MCF 10A (cell line): Measurements from ENCODE around the gene TLL2. TPM values are rescaled to one million over a fixed set of nuclear protein-coding genes. Genes with fewer than 3 reads are reported as not detected.

Experiments used
- BruUV-seq: library from RNA; stranded (reverse); fragments of 400-500 nt; replicated peaks from 2 replicates; lab custom pipeline; 2021; lab: Mats Ljungman, UMichigan
- CTCF ChIA-PET: fragments of 300-600 bp; sonication (Branson Sonifier 250); formaldehyde crosslinking; extraction: SDS; loops from one replicate; lab custom pipeline; 2021; ENCODE audit warnings: antibody characterized with exemption, inconsistent platforms; lab: Yijun Ruan, JAX
- POLR2A ChIA-PET: fragments of 300-600, 350-650 bp; sonication (Branson Sonifier 250); formaldehyde crosslinking; extraction: SDS; loops from one replicate; lab custom pipeline; 2020; ENCODE audit warnings: antibody characterized with exemption, inconsistent platforms; lab: Yijun Ruan, JAX
- DNase-seq: peaks from one replicate; pipeline ENCODE4 v3.0.0-alpha.2; 2018; ENCODE audit not compliant: unreplicated experiment
- H3K27ac Mint-ChIP-seq: one replicate; pipeline ENCODE4 v1.8.0; 2022; ENCODE audit warnings: mild to moderate bottlenecking, low read depth, mixed read lengths; ENCODE audit not compliant: unreplicated experiment
- H3K27me3 Mint-ChIP-seq: one replicate; pipeline ENCODE4 v1.8.0; 2022; ENCODE audit warnings: mixed read lengths; ENCODE audit not compliant: insufficient read depth, unreplicated experiment
- H3K36me3 Mint-ChIP-seq: one replicate; pipeline ENCODE4 v1.8.0; 2022; ENCODE audit warnings: mild to moderate bottlenecking, moderate library complexity, mixed read lengths; ENCODE audit not compliant: insufficient read depth, unreplicated experiment
- H3K4me1 Mint-ChIP-seq: one replicate; pipeline ENCODE4 v1.8.0; 2022; ENCODE audit warnings: mixed read lengths; ENCODE audit not compliant: insufficient read depth, unreplicated experiment
- H3K4me3 Mint-ChIP-seq: one replicate; pipeline ENCODE4 v1.8.0; 2022; ENCODE audit warnings: mild to moderate bottlenecking, moderate library complexity, mixed read lengths; ENCODE audit not compliant: unreplicated experiment
- H3K9me3 Mint-ChIP-seq: one replicate; pipeline ENCODE4 v1.8.0; 2022; ENCODE audit warnings: mixed read lengths; ENCODE audit not compliant: unreplicated experiment
- CTCF ChIP-seq: fragments of 200-600 bp; IDR thresholded peaks from one replicate; pipeline ENCODE4 v1.8.0; 2022; ENCODE audit warnings: antibody characterized with exemption, mild to moderate bottlenecking; ENCODE audit not compliant: unreplicated experiment
- intact Hi-C: fragments of 100-400 bp; cut with micrococcal nuclease; formaldehyde crosslinking; loops from 2 replicates; pipeline ENCODE4 v1.14.1; 2022
- total RNA-seq: library from RNA; stranded (reverse); gene quantifications from 2 replicates; pipeline ENCODE4 v1.2.3, GENCODE V29; 2022

TLL2 gene
- total RNA-seq, 1 experiment from 2014 or later: not detected

DNA sequence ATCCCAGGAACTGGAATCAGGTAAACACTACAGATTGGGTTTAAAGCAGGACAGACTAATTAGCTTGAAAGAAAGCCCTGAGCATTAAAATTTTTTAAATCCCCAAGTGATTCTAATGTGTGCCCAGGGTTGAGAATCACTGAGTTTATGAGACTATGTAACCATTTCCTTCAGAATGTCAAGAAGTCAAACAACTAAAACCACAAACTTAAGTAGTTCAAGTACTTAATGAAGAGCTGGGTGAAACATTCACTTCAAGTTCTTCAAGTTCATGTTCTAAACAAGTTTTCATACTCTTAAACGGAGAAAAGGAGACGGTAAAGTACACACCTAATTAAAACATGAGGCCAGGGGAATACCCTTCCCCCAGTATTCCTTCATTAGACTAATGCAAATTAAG is 28.2 kb upstream of the TLL2 start:
- no peak for DNase-seq
- Mint-ChIP-seq H3K4me1 (peaks cover 8% of the 10 kb centered on the region), H3K9me3 (no peaks in the 10 kb centered on the region), H3K27ac (no peak overlapping the region), H3K4me3 (no peak overlapping the region), H3K36me3 (peaks cover 69% of the 10 kb centered on the region), H3K27me3 (no peaks in the 10 kb centered on the region)
- no TSS peak for BruUV-seq
- no peak for TF ChIP-seq CTCF
- POLR2A ChIA-PET: no interaction called here
- CTCF ChIA-PET: interaction anchor here (0.6 kb wide), 1 partner anchor 180 kb away, joined by 3 read pairs; no protein-coding TSS in a partner anchor
- intact Hi-C loops: no loop called here

- CTCF ChIA-PET: no interaction called here
- no peak overlapping the region for H3K4me3 Mint-ChIP-seq
These were observed 26.5 kb upstream of the TLL2 start for GRCh38 chr10:96540240-96540639.

DNA sequence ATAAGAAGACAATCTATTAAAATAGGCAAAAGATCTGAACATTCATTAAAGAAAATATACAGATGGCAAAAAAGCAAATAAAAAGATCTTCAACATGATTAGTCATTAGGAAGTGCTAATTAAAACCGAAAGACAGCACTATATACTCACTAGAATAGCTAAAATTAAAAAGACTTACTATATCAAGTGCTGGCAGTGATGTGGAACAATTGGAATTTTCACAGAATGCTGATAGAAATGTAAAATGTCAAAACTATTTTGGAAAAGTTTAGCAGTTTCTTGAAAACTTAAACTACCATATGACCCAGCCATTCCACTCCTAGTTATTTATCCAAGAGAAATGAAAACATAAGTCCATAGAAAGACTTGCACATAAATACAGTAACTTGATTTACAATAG is 25.0 kb upstream of the TLL2 start:
- Mint-ChIP-seq H3K4me3 (no peak overlapping the region), H3K36me3 (peaks cover 46% of the 10 kb centered on the region), H3K27ac (no peak overlapping the region), H3K4me1 (no peaks in the 10 kb centered on the region), H3K27me3 (no peaks in the 10 kb centered on the region), H3K9me3 (no peaks in the 10 kb centered on the region)
- ChIA-PET POLR2A (interaction anchor here (0.6 to 1.2 kb wide), 3 partner anchors 10 to 142 kb away, joined by 3 read pairs; no protein-coding TSS in a partner anchor), CTCF (interaction anchor here (0.6 kb wide), 1 partner anchor 165 kb away, joined by 3 read pairs; no protein-coding TSS in a partner anchor)
- BruUV-seq: no TSS peak
- TF ChIP-seq CTCF: no peak
- no peak for DNase-seq
- intact Hi-C loops: no loop called here

More at GRCh38 chr10:96540240-96540639, 26.5 kb upstream of the TLL2 start:
- Mint-ChIP-seq H3K4me1 (no peaks in the 10 kb centered on the region), H3K9me3 (no peaks in the 10 kb centered on the region), H3K27me3 (no peaks in the 10 kb centered on the region), H3K36me3 (peaks cover 57% of the 10 kb centered on the region), H3K27ac (no peak overlapping the region)
- no peak for TF ChIP-seq CTCF
- DNase-seq: no peak
- POLR2A ChIA-PET: interaction anchor here (0.8 kb wide), 1 partner anchor 9 kb away, joined by 3 read pairs; no protein-coding TSS in a partner anchor
- intact Hi-C loops: no loop called here
- no TSS peak for BruUV-seq

DNA sequence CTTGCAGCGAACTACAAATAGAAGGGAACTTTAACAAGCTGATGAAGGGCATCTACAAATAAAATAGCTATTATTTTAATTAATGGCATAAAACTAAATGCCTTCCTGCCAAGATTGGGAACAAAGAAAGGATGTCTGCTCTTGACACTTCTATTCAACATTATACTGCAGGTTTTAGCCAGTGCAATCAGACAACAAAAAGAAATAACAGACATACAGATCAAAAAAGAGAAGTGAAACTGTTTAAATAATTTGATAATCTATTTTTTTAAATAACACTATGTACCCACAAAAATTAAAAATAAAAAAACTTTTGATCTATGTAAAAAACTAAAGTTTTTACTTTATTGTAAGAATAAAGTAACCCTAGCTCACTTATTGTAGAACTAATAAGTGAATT is 22.4 kb upstream of the TLL2 start:
- H3K4me1 Mint-ChIP-seq: no peaks in the 10 kb centered on the region
- ChIA-PET POLR2A (interaction anchor here (1.9 kb wide), 1 partner anchor 22 kb away, joined by 5 read pairs; no protein-coding TSS in a partner anchor), CTCF (interaction anchor here (1.1 to 5.0 kb wide), 2 partner anchors 24 to 161 kb away, joined by 4 to 29 read pairs; partner anchors contain the start of gene TLL2)
- BruUV-seq: no TSS peak
- H3K4me3 Mint-ChIP-seq: no peak overlapping the region
- H3K27me3 Mint-ChIP-seq: no peaks in the 10 kb centered on the region
- H3K9me3 Mint-ChIP-seq: no peaks in the 10 kb centered on the region
- intact Hi-C loops: no loop called here
- no peak for DNase-seq
- peaks cover 36% of the 10 kb centered on the region for H3K36me3 Mint-ChIP-seq
- TF ChIP-seq CTCF: no peak
- no peak overlapping the region for H3K27ac Mint-ChIP-seq
